Measurements from ENCODE around the gene DPYSL5.

DPYSL5 gene

GRCh38 chr2:26971911-26972786, 124.2 kb downstream of the DPYSL5 start:
- in situ Hi-C loops (cut with HindIII; ENCODE audit: low sequenced_read_pairs): no loop called here
- no peak overlapping the region for H3K4me3 ChIP-seq (ENCODE audit: low read depth, low read length)
- DNase-seq (ENCODE audit: low read depth, low spot score): no peak

DNA sequence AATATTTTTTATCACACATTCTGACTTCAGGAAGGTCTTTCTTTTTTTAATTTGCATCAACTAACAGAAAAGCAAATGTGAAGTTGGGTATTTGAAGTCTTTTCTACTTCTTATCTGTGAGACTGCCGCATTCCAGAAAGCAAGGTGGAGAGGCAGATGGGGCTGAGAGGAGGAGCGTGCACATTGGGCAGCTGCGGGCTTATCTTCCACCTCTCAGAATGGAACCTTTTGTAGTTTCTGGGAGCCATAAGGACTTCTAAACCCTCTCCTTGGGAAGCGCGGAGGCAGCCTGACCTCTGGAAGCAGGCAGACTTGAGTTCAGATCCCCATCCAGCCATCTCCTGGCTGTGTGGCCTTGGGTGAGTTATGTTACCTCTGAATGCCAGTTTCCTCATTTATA, 126.4 kb downstream of the DPYSL5 start:
- no peak for TF ChIP-seq CTCF (IDR thresholded peaks at IDR 0.05; ENCODE audit: low read depth, low read length)
- in situ Hi-C loops (cut with HindIII; ENCODE audit: low sequenced_read_pairs): no loop called here
- no peak for DNase-seq (ENCODE audit: low read depth, low spot score)

More at GRCh38 chr2:26971911-26972786, 124.2 kb downstream of the DPYSL5 start:
- TF ChIP-seq CTCF (IDR thresholded peaks at IDR 0.05; ENCODE audit: low read depth, low read length): no peak

GRCh38 chr2:26975102-26975501, 127.2 kb downstream of the DPYSL5 start:
- no peak overlapping the region for H3K4me3 ChIP-seq (ENCODE audit: low read depth, low read length)
- no peak for TF ChIP-seq CTCF (IDR thresholded peaks at IDR 0.05; ENCODE audit: low read depth, low read length)
- in situ Hi-C loops (cut with HindIII; ENCODE audit: low sequenced_read_pairs): no loop called here
- no peak for DNase-seq (ENCODE audit: low read depth, low spot score)

More for the DNA sequence above, 126.4 kb downstream of the DPYSL5 start:
- no peak overlapping the region for H3K4me3 ChIP-seq (ENCODE audit: low read depth, low read length)

DNA sequence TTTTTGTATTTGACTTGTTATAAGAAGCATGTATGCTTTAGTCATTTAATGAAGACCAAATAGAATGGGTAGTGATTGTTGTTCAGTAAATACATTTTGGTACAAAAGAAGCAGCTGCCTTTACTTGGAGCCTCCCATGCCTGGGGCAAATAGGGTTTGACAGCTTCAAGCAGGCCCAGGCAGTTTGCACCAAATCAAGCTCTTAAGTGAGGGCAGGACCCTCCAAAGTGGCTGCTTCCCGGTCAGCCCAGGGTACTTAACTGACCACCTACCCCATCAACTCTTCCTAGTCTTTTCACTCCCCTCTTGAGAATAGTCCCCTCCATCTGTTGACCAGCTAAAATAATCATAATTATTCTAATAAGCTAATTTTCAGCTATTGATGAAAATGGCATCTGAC, 127.7 kb downstream of the DPYSL5 start:
- H3K4me3 ChIP-seq (ENCODE audit: low read depth, low read length): no peak overlapping the region
- no peak for TF ChIP-seq CTCF (IDR thresholded peaks at IDR 0.05; ENCODE audit: low read depth, low read length)
- in situ Hi-C loops (cut with HindIII; ENCODE audit: low sequenced_read_pairs): no loop called here
- DNase-seq (ENCODE audit: low read depth, low spot score): no peak

DNA sequence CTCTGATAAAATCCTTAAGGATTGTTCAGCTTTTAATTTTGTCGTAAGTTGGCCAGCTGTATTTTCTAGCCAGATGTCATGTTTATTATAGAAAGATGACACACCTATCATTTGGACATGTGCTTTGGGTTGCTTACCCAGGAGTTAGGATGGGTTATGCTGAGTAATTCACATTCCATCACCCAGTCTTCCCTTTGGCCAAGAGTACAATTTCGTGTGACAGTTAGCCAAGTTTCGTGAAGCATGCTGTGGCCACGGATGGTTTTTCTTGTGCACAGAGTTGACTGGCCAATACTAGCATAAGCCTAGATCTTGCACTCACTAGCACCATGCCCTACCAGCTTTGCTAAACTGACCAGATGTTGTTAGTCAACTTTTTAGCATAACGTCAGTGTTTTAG, 128.3 kb downstream of the DPYSL5 start:
- DNase-seq (ENCODE audit: low read depth, low spot score): no peak
- TF ChIP-seq CTCF (IDR thresholded peaks at IDR 0.05; ENCODE audit: low read depth, low read length): no peak
- in situ Hi-C loops (cut with HindIII; ENCODE audit: low sequenced_read_pairs): no loop called here
- H3K4me3 ChIP-seq (ENCODE audit: low read depth, low read length): no peak overlapping the region

GRCh38 chr2:26977012-26977411, 129.1 kb downstream of the DPYSL5 start:
- in situ Hi-C loops (cut with HindIII; ENCODE audit: low sequenced_read_pairs): no loop called here
- no peak overlapping the region for H3K4me3 ChIP-seq (ENCODE audit: low read depth, low read length)
- no peak for TF ChIP-seq CTCF (IDR thresholded peaks at IDR 0.05; ENCODE audit: low read depth, low read length)
- DNase-seq (ENCODE audit: low read depth, low spot score): no peak

All from astrocyte of the spinal cord (primary cell).